ENCODE data around the gene TP53BP2. TPM values are rescaled to one million over a fixed set of nuclear protein-coding genes. Genes with fewer than 3 reads are reported as not detected.

The TP53BP2 gene
- total RNA-seq, 6 experiments from 2014 or later: 21.6 to 30.1 (median 26.4) TPM

GRCh38 chr1:223860051-223860622 lies 14.4 kb upstream of the TP53BP2 start:
- Mint-ChIP-seq H3K4me1 (ENCODE audit: low read depth) (no peaks in the 10 kb centered on the region), H3K4me3 (no peak overlapping the region), H3K27me3 (ENCODE audit: insufficient read depth) (peaks cover 17% of the 10 kb centered on the region), H3K9me3 (peaks cover 3% of the 10 kb centered on the region; the same call in 1 of the 2 replicates), H3K36me3 (ENCODE audit: low read depth) (no peaks in the 10 kb centered on the region), H3K27ac (no peak overlapping the region)
- TF ChIP-seq CTCF (IDR thresholded peaks at IDR 0.05): no peak
- DNase-seq: no peak

GRCh38 chr1:223859058-223859457 lies 13.3 kb upstream of the TP53BP2 start:
- DNase-seq: no peak
- no peak for TF ChIP-seq CTCF (IDR thresholded peaks at IDR 0.05)
- Mint-ChIP-seq H3K27me3 (ENCODE audit: insufficient read depth) (peaks cover 17% of the 10 kb centered on the region), H3K4me1 (ENCODE audit: low read depth) (no peaks in the 10 kb centered on the region), H3K4me3 (no peak overlapping the region), H3K27ac (no peak overlapping the region), H3K9me3 (no peaks in the 10 kb centered on the region), H3K36me3 (ENCODE audit: low read depth) (no peaks in the 10 kb centered on the region)

- H3K27me3 Mint-ChIP-seq (ENCODE audit: insufficient read depth): peaks cover 11% of the 10 kb centered on the region
- no peak for TF ChIP-seq CTCF (IDR thresholded peaks at IDR 0.05)
- no peak overlapping the region for H3K4me3 Mint-ChIP-seq
- no peaks in the 10 kb centered on the region for H3K36me3 Mint-ChIP-seq (ENCODE audit: low read depth)
- no peak for DNase-seq
- H3K4me1 Mint-ChIP-seq (ENCODE audit: low read depth): peaks cover 11% of the 10 kb centered on the region
- H3K27ac Mint-ChIP-seq: no peak overlapping the region
- H3K9me3 Mint-ChIP-seq: no peaks in the 10 kb centered on the region
Measured at GRCh38 chr1:223856386-223856785, 10.6 kb upstream of the TP53BP2 start.

GRCh38 chr1:223853748-223854147 lies 8.0 kb upstream of the TP53BP2 start:
- H3K9me3 Mint-ChIP-seq: no peaks in the 10 kb centered on the region

GRCh38 chr1:223853275-223853674 lies 7.5 kb upstream of the TP53BP2 start:
- Mint-ChIP-seq H3K36me3 (ENCODE audit: low read depth) (no peaks in the 10 kb centered on the region), H3K27me3 (ENCODE audit: insufficient read depth) (peaks cover 3% of the 10 kb centered on the region), H3K4me1 (ENCODE audit: low read depth) (peaks cover 11% of the 10 kb centered on the region), H3K27ac (no peak overlapping the region), H3K9me3 (no peaks in the 10 kb centered on the region), H3K4me3 (no peak overlapping the region)
- no peak for DNase-seq
- TF ChIP-seq CTCF (IDR thresholded peaks at IDR 0.05): no peak

More at GRCh38 chr1:223853748-223854147, 8.0 kb upstream of the TP53BP2 start:
- Mint-ChIP-seq H3K36me3 (ENCODE audit: low read depth) (no peaks in the 10 kb centered on the region), H3K27me3 (ENCODE audit: insufficient read depth) (peaks cover 3% of the 10 kb centered on the region), H3K4me3 (no peak overlapping the region), H3K4me1 (ENCODE audit: low read depth) (peaks cover 11% of the 10 kb centered on the region), H3K27ac (no peak overlapping the region)
- no peak for DNase-seq
- no peak for TF ChIP-seq CTCF (IDR thresholded peaks at IDR 0.05)
